HG03175 (cell line): ENCODE results near the gene ASTL.
A peak's percentile ranks its signal among the peaks of the same experiment; 100 is the strongest.
"Not testable (repeated sequence)": the region's sequence is repeated elsewhere in the genome, so short reads cannot be mapped to it uniquely, and the experiment has no call there.

Source experiments
- ATAC-seq: cut with Tn5 transposase; IDR thresholded peaks from one replicate; pipeline ENCODE4 v1.9.1; 2021; ENCODE audit warnings: mild to moderate bottlenecking, moderate library complexity; ENCODE audit not compliant: unreplicated experiment

ASTL gene

DNA sequence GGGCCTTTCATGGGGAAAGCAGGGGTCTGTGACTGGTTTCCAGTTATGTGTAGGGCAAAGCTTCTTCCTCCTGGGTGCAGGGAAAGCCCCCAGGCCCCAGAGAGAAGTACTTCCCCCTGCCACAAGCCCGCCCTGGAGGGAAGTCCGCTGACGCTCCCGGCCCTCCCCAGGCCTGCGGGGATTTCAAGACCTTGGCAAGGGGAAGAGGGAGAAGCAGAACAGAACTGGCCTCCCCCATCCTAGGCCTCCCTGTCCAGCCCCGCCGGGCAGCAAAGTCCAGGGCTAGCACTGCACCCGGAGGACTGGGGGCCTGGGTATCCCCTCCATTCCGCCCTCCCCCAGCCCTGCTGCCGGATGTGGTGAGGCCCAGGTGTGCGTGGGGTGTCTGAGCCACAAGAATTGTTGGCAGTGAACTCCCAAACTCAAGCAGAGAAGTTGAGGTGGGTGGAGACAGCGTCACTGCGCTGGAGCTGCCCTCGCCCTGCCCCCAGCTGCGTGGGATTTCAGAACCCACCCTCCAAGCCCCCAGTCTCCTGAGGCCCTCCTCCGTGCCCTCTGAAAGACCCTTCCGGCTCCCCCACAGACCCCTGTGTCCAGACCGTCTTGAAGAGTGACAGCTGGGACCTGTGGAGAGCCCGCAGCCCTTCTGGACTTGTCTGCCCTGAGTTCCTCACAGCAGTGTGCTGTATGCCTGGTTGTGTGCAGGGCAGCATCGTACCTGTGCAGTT is 8.0 kb upstream of the ASTL start:
- ATAC-seq, result peak; percentile 31

DNA sequence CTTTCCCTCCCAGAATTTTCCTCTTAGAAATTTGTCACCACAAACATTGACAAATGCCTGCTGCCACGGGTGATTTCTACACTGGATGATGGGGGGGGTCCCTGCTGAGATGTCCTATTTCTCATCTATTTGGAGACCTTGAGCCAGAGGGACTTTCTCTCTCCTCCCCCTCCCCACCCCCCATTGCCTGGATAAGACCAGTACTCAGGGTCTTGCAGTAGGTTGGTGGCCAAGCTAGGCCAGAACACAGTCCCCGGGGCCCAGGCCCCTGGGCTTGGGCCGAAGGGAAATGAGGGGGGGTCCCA is 7.5 kb upstream of the ASTL start:
- no peak for ATAC-seq

DNA sequence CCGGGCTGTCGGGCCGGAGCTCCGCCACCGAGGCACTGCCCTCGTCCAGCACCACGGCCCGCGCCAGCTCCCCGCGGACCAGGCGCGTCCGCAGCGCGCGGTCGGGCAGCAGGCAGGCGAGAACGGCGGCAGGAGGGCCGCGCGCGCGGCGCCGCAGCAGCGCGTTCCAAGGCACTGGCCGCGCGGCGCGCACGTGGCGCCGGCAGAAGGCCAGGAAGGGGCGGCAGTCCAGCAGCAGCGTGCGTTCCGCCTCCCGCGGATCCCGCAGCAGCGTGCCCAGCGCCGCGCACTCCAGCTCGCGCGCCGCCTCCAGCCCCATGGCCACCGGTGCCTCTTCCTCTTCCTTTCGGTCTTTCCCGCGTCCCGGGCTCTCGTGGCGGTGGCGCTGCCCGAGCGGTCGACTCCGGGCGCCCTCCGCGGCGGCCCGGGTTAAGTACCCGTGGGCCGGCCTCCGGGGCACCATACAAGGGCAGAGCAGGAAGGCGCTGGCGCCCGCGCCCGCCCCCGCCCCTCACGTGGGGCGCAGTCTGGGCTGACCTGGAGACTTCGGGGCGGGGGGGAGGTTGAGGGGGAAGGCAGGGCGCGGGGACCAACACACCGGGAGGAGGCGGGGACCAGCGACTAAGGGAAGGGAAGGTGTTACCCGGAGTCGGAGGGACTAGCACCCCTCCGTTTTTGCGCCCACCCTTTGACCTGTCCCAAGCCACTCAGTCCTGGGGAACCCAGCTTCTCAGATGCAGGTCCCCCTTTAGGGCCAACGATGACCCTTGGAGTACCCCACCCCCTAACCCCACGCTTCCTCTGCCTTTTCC is 6.9 kb upstream of the ASTL start, which contains the start of gene DUSP2:
DUSP2 (minus strand) TSS at position 405 of the 812 bp plus-strand sequence; CDS start at position 319, 86 bp downstream.
- ATAC-seq, result peak; percentile 61

DNA sequence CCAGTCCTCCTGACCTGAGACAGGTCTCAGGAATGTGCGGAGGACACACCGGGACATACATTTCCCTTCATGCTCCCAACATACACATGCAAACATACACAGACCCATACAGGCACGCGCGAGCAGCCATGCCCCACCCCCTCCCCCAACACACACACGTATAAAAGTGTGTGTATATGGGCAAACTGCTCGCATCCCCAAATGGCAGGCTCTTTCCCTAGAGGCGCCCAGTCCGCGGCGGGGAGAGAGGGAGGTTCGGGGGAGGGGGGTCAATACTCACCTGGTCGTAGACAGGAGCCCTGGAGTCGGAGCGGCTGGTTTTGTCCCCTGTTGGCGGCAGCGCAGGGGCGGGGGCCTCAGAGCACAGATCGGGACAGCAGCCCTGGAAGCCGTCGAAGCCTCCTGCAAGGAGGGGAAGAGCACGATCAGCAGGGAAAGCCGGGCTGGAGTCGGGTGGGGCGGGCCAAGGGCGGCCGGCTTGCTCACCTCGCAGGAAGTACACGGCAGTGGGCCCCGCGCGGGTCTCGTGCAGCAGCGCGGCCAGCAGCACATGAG is 6.3 kb upstream of the ASTL start:
- no peak for ATAC-seq

DNA sequence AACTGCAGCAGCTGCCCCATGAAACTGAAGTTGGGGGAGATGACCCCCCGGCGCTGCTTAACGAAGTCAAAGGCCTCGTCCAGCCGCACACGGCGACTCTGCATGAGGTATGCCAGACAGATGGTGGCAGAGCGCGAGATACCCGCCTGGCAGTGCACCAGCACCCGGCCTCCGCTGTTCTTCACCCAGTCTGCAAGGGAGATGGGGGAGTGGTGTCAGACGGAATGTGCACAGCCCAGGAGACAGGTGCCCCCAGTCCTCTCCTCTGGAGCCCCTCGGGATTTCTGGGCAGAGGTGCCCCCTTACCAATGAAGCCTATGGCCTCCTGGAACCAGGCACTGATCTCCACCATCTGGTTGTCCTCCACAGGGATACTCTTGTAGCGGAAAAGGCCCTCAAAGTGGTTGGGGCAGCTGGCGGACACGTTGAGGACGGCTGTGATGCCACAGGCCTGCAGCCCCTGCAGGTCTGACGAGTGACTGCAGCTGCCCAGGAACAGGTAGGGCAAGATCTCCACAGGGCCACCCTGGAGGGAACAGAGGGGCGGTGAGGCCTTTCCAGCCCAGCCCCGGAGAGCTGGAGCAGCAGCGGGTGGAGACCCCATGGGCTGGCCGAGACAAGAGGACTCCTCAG is 5.7 kb upstream of the ASTL start:
- no peak for ATAC-seq

DNA sequence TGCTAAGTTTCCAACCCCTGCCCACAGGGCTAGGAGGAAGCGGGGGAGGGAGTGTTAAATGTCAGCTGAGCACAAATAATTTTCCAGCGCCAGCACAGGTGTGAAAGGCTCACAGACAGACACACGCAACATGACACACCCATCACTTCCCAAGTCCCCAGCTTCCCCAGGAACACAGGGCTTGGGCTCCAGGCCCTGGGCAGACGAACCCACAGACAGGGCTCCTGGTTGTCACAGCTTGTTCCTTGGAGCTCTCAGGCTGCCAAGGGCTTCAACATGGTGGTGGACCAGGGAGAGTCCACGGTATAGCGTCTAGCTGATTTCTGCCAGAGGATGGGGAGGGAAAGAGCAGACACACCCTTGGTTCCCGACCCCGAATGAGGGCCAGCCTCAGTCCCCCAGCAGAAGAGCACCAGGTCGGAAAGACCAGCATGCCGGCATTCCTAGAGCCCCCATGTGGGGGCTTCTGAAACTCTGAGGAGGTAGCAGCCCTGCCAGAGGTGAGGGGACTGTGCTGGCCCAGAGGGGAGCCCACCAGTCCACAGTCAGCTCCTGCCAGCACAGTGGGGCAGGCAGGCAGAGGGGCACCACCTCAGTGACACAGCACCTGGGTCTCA is 5.0 kb upstream of the ASTL start:
- ATAC-seq, result no peak

DNA sequence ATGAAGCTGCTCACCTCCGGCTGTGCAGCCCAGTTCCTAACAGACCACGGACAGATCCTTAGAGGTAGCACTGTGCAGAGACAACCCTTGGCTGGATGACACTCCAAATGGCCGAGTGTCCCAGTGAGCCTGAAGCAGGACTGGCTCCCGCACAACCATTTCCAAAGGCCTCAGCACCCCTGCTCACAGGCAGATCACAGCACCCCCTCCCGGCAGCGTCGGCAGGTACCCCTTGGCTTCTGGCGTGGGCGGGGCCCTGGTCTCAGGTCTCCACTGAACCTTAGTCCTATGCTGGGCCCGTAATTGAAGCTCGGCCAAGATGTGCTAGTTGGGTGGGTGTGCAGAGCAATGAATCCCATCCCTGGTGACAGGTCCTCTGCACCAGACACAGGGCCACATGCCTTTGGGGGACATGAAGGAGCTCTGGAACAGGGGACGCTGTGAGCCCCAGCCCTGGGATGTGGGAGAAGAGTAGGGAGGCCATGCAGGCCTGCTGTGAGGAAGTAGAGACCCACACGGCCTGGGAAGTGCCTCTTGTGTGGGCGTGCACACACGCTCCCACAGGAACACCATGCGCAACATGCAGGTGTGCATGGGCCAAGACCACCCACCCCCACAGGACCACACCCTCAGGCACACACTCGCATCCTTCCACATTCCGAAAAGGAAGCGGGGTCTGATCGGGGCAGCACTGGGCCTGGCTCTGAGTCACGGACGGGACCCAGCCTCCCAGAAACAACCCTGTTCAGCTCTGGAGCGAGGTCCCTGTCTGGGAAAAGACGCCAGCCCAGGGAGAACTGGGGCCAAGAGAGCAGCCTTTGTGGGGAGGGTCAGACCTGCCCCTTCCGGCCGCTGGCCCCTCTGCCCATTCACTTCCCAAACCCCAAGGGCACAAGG is 4.2 kb upstream of the ASTL start:
- ATAC-seq, result no peak

DNA sequence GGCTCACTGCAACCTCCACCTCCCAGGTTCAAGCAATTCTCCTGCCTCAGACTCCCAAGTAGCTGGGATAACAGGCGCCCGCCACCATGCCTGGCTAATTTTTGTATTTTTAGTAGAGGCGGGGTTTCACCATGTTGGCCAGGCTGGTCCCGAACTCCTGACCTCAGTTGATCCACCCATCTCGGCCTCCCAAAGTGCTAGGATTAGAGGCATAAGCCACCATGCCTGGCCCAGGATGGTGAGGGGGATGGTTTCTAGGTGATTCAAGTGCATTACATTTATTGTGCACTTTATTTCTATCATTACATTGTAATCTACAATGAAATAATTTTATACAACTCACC is 3.3 kb upstream of the ASTL start:
- ATAC-seq, result not testable (repeated sequence)

DNA sequence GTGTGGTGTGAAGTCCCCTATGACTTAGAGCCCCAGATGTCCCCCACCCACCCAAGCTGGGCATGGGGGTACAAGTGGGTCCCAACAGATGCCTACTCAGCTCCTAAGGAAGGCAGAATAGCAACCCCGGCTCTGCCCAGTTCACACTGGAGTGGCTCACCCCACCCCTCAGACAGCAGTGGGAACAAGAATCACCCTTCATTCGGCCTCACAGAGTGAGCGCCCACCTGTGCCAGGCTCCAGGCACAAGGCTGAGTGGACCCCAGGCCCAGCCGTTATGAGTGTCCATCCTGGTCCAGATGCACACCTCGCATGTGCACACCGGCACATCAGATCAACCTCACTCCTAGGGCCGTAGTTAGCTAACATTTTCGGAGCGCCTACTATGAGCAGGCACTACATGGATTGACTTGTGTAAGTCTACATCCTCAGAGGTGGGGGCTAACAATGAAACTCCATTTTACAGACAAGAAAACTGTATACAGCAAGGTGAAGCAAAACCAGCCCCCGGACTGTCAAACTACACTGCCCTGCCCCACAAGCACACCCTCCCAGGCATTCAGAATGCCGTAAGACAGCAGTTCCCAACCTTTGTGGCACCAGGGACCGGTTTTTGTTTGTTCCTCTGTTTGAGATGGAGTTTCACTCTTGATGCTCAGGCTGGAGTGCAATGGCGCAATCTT is 2.8 kb upstream of the ASTL start:
- ATAC-seq, result no peak

DNA sequence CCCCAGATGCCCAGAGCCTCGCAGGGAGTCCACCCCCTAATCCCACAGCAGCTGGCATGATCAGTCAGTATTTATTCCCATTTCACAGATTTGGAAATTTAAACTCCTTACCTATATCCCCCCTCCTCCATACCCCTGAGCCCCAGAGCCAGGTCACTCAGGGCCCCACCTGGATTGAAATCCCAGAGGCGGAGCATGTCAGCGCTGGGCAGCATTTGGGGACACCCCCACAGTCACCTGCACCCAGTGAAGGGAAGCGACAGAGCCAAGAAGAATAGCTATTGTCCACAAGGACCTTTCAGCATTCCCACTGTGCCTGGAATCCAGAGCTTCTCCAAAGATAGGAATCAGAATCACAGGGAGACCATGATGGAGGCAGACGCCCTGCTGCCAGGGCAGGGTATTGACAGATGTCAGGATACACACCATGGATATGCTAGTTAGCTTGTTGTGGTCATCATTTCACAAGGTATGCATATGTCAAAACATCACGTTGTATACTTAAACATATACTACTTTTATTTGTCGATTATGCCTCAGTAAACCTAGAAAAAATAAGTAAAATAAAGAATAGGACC is 968 bp upstream of the ASTL start:
- ATAC-seq, result no peak

DNA sequence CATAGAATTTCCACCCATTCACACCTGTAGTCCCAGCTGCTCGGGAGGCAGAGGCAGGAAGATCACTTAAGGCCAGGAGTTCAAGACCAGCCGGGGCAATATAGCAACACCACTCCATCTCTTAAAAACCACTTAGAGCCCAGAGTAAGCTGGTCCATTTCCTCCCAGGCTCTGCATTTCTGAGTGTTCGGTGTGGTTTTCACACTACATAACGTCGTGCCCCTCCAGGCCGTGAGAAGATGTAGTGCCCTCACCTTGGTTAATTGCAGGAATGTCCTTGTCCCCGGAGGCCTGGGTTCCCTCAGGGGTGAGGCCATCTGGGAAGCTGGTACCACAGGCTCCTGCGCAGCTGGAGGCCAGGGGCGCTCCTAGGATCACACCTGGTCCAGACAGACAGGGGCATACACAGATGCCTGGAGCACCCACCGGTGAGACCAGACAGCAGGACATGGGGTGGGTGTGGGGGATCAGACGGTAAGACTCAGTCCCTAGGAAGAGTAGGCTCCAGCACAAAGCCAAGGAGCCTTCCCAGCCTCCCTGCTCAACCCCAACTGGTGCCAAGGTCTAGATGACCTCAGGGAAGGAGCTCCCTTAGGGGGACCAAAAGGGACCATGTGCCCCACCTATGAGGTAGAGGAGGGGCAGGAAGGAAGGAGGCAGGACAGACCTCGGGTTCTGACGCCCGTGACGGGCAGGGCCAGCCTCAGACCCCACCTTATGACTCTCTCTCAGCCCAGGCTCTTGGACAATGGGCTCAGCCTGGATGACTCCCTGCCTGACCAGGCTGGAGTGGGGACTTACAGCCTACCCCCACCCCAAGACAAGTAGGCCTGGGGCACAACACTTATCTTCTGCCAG is 752 bp downstream of the ASTL start:
- no peak for ATAC-seq

DNA sequence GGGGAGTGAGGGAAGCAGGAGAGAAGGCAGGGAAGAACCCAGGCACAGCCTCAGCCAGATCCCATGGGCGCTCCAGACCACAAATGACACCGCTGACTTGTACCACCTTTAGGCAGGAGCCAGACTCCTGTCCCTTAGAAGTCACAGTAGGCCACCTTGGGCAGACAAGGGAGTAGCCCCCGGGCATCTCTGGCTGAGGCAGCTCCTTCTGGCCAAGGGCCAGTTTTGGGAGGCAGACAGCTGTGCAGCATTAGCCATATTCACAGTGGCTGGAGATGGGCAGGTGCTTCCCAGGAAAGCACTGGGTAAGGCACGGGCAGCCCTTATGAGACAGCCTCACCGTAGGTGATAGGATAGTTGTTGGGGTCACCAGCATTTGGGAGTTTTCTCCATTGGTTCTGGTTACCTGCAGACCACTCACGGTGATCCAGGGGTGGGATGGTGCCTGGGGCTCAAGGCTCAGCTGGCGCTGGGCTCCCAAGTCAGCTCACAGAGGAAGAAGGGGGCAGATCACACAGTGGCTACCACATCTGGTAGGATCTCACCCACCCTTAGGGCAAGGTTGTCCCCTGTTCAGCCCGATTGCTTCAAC is 2.1 kb downstream of the ASTL start:
- ATAC-seq, result no peak

DNA sequence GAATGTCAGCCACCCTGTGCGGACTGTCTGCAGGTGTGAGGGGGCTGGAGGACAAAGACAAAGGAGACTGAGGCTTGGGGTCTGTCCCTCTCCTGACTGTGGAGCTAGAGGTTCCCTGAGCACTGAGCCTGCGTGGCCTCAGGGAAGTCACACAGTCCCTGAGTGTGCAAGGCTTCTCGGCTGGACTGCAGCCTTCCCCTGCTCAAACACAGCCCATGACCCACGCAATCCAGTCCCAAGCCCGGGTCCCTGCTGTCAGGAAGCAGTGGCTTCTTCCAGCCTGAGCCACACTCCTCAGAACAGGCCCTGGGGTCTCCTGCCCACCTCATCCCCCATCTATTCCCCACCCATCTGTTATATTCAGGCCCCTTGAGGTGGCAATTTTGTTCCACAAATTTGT is 2.7 kb downstream of the ASTL start:
- no peak for ATAC-seq

DNA sequence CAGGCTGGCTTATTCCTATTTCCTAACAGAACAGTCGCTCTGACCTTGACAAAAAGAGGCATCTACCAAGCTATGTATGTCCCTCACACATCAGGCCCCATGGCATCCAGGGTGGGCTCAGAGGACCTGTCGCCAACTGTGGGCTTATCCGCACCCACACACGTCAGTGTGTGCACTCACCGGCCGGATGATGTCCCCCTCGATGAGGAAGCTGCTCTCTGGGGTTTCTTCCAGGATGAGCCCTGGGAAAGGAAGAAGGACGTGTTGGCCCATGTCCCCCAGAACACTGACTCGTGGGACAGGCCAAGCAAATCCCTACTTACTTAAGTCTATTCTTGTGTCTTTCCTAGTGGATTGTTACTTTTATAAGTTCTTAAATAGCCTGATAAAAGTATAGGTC is 3.1 kb downstream of the ASTL start:
- no peak for ATAC-seq

DNA sequence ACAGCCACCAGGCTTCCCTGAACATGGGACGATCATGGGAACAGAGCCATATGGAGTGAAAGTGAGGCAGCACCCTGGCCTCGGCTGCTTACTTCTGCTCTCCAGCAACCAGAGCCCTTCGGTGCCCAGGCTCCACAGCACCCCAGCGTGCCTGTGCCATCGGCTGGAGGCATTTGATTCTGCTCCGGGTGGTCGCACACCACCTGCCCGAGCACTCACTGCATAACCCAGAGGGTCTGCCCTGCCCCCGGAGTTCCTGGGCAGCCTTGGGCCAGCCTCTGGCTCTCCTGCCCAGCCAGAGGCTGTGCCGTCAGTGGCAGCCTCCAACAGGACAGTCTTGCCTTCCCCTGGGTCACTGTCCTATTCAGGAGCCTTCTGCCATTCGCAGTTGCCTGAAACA is 3.9 kb downstream of the ASTL start:
- ATAC-seq, result no peak

DNA sequence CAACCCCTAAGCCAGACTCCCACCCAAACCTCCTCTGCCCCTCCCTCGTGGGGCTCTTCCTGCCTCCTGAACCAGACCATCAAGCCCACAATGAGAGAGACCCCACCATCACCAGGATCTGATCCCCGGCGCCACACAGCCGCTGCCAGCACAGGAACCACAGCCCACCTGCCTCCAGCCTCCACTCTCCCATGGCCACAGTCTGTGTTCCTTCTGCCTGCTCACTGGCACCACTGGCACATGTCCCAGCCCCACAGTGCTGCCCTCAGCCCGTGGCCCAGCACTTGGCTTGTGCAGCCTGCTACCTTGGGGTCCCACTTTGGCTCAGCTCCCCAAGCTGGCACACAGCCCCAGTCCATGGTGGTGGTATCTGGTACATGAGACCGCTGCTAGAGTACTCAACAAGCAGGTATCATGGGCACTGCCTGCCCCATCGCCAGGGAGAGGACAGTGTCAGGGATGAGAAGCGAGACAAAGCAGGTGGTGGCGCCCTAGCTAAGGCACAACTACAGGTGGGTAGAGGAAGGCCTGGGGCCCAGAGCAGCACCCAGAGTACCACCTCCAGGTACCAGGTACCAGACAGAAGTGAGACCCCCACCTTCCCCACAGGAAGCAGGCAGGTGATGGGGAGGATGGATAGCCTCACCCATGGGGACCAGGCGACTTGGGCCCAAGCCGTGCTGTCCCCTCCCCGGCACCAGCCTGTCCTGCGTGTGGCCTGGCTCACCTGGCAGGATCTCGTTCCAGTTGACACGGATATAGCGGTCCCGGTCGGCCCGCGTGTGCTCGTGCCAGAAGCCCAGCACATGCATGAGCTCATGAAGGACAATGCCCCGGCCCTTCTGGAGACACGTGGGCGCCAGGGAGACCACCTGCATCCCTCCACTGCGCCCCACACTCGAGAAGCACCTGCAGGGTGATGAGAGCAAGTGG is 6.2 kb downstream of the ASTL start:
- ATAC-seq, result no peak

DNA sequence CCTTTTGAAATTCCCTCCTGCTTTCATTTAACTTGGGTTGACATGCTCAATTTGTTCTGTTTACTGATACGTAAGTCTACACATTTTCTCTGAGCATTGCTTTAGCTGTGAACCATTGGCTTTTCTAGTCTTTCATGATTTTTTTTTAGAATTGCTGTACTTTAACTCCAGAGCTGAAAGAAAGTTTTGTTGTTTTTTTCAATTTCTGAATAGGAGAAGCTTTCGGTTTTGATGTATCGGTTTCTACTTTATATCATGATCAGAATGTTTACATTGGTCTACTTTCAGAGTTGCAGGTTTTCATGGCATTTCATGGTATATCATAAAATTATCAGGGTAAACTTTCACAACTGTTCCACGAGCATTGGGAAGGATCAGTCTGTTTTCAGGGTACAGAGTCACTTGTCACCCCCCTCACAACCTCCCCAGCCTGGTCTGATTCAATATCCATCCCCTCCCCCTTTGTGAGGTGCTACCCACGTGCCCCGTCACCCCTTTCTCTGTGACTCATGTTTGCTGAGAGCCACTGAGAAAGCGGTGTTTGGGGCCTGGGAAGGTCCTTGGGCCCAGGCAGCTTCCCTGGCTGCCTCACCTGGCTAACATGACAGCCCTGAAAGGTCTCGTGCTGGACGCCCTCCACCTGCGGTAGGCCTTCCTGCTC is 7.0 kb downstream of the ASTL start:
- no peak for ATAC-seq
